WTC11 (cell line): ENCODE data around the gene DESI2. TPM values are rescaled to one million over a fixed set of nuclear protein-coding genes. Genes with fewer than 3 reads are reported as not detected.

ENCODE experiments used
- ATAC-seq: fragments of 200-7000 bp; cut with Tn5 transposase; 2 replicates; pipeline ENCODE4 v1.10.0; 2021; ENCODE audit warnings: mild to moderate bottlenecking, moderate library complexity
- CTCF ChIA-PET: fragments of 300-600 bp; sonication (Branson Sonifier 250); formaldehyde crosslinking; loops from one replicate; lab custom pipeline; 2021; ENCODE audit warnings: antibody characterized with exemption; lab: Charles Lee
- POLR2A ChIA-PET: fragments of 350-600 bp; sonication (Branson Sonifier 250); formaldehyde crosslinking; loops from one replicate; lab custom pipeline; 2021; ENCODE audit warnings: antibody characterized with exemption; lab: Charles Lee
- DNase-seq: peaks from one replicate; pipeline ENCODE4 v3.0.0; 2021; ENCODE audit warnings: low spot score
- H3K27ac Mint-ChIP-seq: 2 replicates; pipeline ENCODE4 v1.8.0; 2021; ENCODE audit warnings: mixed read lengths
- H3K27me3 Mint-ChIP-seq: 2 replicates; pipeline ENCODE4 v1.8.0; 2021; ENCODE audit warnings: low read depth, mild to moderate bottlenecking, moderate library complexity, mixed read lengths
- H3K36me3 Mint-ChIP-seq: 2 replicates; pipeline ENCODE4 v1.8.0; 2021; ENCODE audit warnings: mixed read lengths
- H3K4me1 Mint-ChIP-seq: 2 replicates; pipeline ENCODE4 v1.8.0; 2022; ENCODE audit warnings: mixed read lengths
- H3K4me3 Mint-ChIP-seq: 2 replicates; pipeline ENCODE4 v1.8.0; 2021; ENCODE audit warnings: mild to moderate bottlenecking, moderate library complexity, mixed read lengths
- H3K9me3 Mint-ChIP-seq: 2 replicates; pipeline ENCODE4 v1.8.0; 2021; ENCODE audit warnings: mixed read lengths
- ATF2 ChIP-seq: sonication (generic); formaldehyde crosslinking; IDR thresholded peaks from 2 replicates; pipeline ENCODE4 v1.8.1; 2022; ENCODE audit warnings: low read depth, missing genetic modification reagents, borderline replicate concordance
- ATF6 ChIP-seq: sonication (generic); formaldehyde crosslinking; IDR thresholded peaks from 2 replicates; pipeline ENCODE4 v1.8.1; 2023; ENCODE audit warnings: mild to moderate bottlenecking, missing genetic modification reagents
- CBFB ChIP-seq: sonication (generic); formaldehyde crosslinking; IDR thresholded peaks from 2 replicates; pipeline ENCODE4 v1.8.1; 2022; ENCODE audit warnings: mild to moderate bottlenecking, low read depth, missing genetic modification reagents
- CTCF ChIP-seq: fragments of 200-600 bp; IDR thresholded peaks from 2 replicates; pipeline ENCODE4 v1.8.0; 2022; ENCODE audit warnings: antibody characterized with exemption
- E2F1 ChIP-seq: sonication (generic); formaldehyde crosslinking; IDR thresholded peaks from 2 replicates; pipeline ENCODE4 v1.8.0; 2022; ENCODE audit warnings: mild to moderate bottlenecking, missing genetic modification reagents
- EMX1 ChIP-seq: fragments of 250-450 bp; sonication (Bioruptor Pico); IDR thresholded peaks from 2 replicates; pipeline ENCODE4 v1.8.0; 2021; ENCODE audit warnings: mild to moderate bottlenecking
- ESRRA ChIP-seq: sonication (generic); formaldehyde crosslinking; IDR thresholded peaks from 2 replicates; pipeline ENCODE4 v1.8.1; 2022; ENCODE audit warnings: mild to moderate bottlenecking, missing genetic modification reagents, borderline replicate concordance
- GTF2I ChIP-seq: fragments of 250-450 bp; sonication (Bioruptor Pico); conservative IDR thresholded peaks from 2 replicates; pipeline ENCODE4 v1.4.0; 2021; ENCODE audit warnings: mild to moderate bottlenecking
- OVOL2 ChIP-seq: fragments of 250-450 bp; sonication (Bioruptor Pico); IDR thresholded peaks from 2 replicates; pipeline ENCODE4 v1.9.0; 2021; ENCODE audit warnings: mild to moderate bottlenecking, borderline replicate concordance
- PREB ChIP-seq: sonication (generic); formaldehyde crosslinking; IDR thresholded peaks from 2 replicates; pipeline ENCODE4 v1.8.1; 2022; ENCODE audit warnings: mild to moderate bottlenecking, missing genetic modification reagents, moderate library complexity, borderline replicate concordance
- SMAD3 ChIP-seq: sonication (generic); formaldehyde crosslinking; IDR thresholded peaks from 2 replicates; pipeline ENCODE4 v1.8.0; 2022; ENCODE audit warnings: missing genetic modification reagents, mild to moderate bottlenecking, borderline replicate concordance
- ZNF416 ChIP-seq: fragments of 250-450 bp; sonication (Bioruptor Pico); IDR thresholded peaks from 2 replicates; pipeline ENCODE4 v1.9.0; 2021; ENCODE audit warnings: mild to moderate bottlenecking, inconsistent platforms
- ZNF425 ChIP-seq: fragments of 250-450 bp; sonication (Bioruptor Pico); conservative IDR thresholded peaks from 2 replicates; pipeline ENCODE4 v1.9.0; 2021; ENCODE audit warnings: mild to moderate bottlenecking
- ZSCAN18 ChIP-seq: fragments of 250-450 bp; sonication (Bioruptor Pico); IDR thresholded peaks from 2 replicates; pipeline ENCODE4 v2.1.2; 2022; ENCODE audit warnings: mild to moderate bottlenecking, moderate library complexity
- total RNA-seq: library from RNA; stranded (reverse); gene quantifications from 3 replicates; pipeline ENCODE4 v1.2.3, GENCODE V29; 2021

DESI2 gene
- total RNA-seq, 1 experiment from 2014 or later: 108 TPM

GRCh38 chr1:244705261-244706234, 52.6 kb downstream of the DESI2 start (continued):
- TF ChIP-seq ATF6: no peak
- TF ChIP-seq ZNF425 (CRISPR knock-in tag): no peak
- TF ChIP-seq ATF2 (CRISPR knock-in tag): no peak
- no peak for TF ChIP-seq CBFB
- TF ChIP-seq CTCF: no peak
- TF ChIP-seq OVOL2 (CRISPR knock-in tag): no peak
- no peak for TF ChIP-seq ESRRA (CRISPR knock-in tag)

- peaks cover 17% of the 10 kb centered on the region for H3K4me1 Mint-ChIP-seq
- no peak overlapping the region for H3K4me3 Mint-ChIP-seq
- DNase-seq (no peak), ATAC-seq (peak; percentile 43)
- H3K9me3 Mint-ChIP-seq: no peaks in the 10 kb centered on the region
- CTCF ChIA-PET: interaction anchor here (1.3 kb wide), 1 partner anchor 106 kb away, joined by 3 read pairs; no protein-coding TSS in a partner anchor
- peaks cover 19% of the 10 kb centered on the region for H3K36me3 Mint-ChIP-seq
- H3K27ac Mint-ChIP-seq: no peak overlapping the region
- H3K27me3 Mint-ChIP-seq: no peaks in the 10 kb centered on the region
- TF ChIP-seq ZSCAN18 (CRISPR knock-in tag): no peak
- 0 out of 2 replicates have a peak, but pooled peaks have one; percentile 9 for TF ChIP-seq EMX1 (CRISPR knock-in tag)
- no peak for TF ChIP-seq E2F1
- TF ChIP-seq PREB: no peak
- TF ChIP-seq ZNF416 (CRISPR knock-in tag): no peak
- TF ChIP-seq GTF2I: no peak
- no peak for TF ChIP-seq SMAD3
- POLR2A ChIA-PET: interaction anchor here (0.8 kb wide), 1 partner anchor 210 kb away, joined by 3 read pairs; no protein-coding TSS in a partner anchor
Observed at GRCh38 chr1:244709076-244709475, 56.1 kb downstream of the DESI2 start.
